Uterus (tissue), 4 donors: ENCODE data around the gene TAP1. TPM values are rescaled to one million over a fixed set of nuclear protein-coding genes. Genes with fewer than 3 reads are reported as not detected.

Experiments
- DNase-seq, 2 donors: peaks; one replicate each; pipeline ENCODE4 v3.0.0-alpha.2; 2019 to 2020
- H3K27ac ChIP-seq, 2 donors: fragments of 200-600 bp; sonication (generic); 1 replicate in 1 of 2; 2 replicates in 1 of 2; pipeline ENCODE4 v1.5.1; 2016 to 2018
- H3K27me3 ChIP-seq, 2 donors: fragments of 200-600 bp; sonication (generic); one replicate each; pipeline ENCODE4 v1.5.1; 2018 to 2019; ENCODE audit warnings: control low read depth in 1 of 2
- H3K36me3 ChIP-seq, 2 donors: fragments of 200-600 bp; sonication (generic); one replicate each; pipeline ENCODE4 v1.5.1; 2019; ENCODE audit warnings: control low read depth in 1 of 2
- H3K4me1 ChIP-seq, 2 donors: fragments of 200-600 bp; sonication (generic); one replicate each; pipeline ENCODE4 v1.5.1; 2018 to 2019; ENCODE audit warnings: control low read depth in 1 of 2
- H3K4me3 ChIP-seq, 2 donors: fragments of 200-600 bp; sonication (generic); 1 replicate in 1 of 2; 2 replicates in 1 of 2; pipeline ENCODE4 v1.5.1; 2018 to 2019; ENCODE audit warnings: mild to moderate bottlenecking in 1 of 2
- H3K9me3 ChIP-seq, 2 donors: fragments of 200-600 bp; sonication (generic); one replicate each; pipeline ENCODE4 v1.5.1; 2019; ENCODE audit warnings: control low read depth in 1 of 2
- CTCF ChIP-seq, 4 experiments: fragments of 200-600 bp in 2 of 4; fragments of 450-650 bp in 2 of 4; sonication (generic) in 2 of 4; IDR thresholded peaks; one replicate each; pipeline ENCODE4 v1.5.1; 2016 to 2019; ENCODE audit warnings: antibody characterized with exemption in 4 of 4, mild to moderate bottlenecking in 2 of 4, moderate library complexity in 1 of 4
- POLR2A ChIP-seq, 2 donors: fragments of 450-650 bp; IDR thresholded peaks; one replicate each; pipeline ENCODE4 v1.6.1; 2016; ENCODE audit warnings: antibody characterized with exemption in 2 of 2, mild to moderate bottlenecking in 1 of 2, moderate library complexity in 1 of 2
- intact Hi-C: fragments of 100-400 bp; cut with DNase I; formaldehyde crosslinking; loops from one replicate; pipeline ENCODE4 v1.15.1; 2023; ENCODE audit warnings: low total_unique reads
- total RNA-seq, 4 donors: library from RNA; depleted of rRNA in 3 of 4; stranded (reverse); fragments of >200 nt in 3 of 4; gene quantifications; one replicate each; pipeline versions ENCODE4 v1.1.0 to v1.2.4, GENCODE V29; 2014 to 2023
- donor health status: DM: yes; HTN: yes; CAD: no.

TAP1 gene
- total RNA-seq, 4 donors from 2014 or later = 18.2 to 62.2 (median 26.5) TPM

- H3K27me3 ChIP-seq = no peaks in the 10 kb centered on the region
- TF ChIP-seq POLR2A (IDR thresholded peaks at IDR 0.05) (no peak), CTCF (IDR thresholded peaks at IDR 0.05) (no peak)
- DNase-seq = no peak
- no peaks in the 10 kb centered on the region for H3K36me3 ChIP-seq
- no peak overlapping the region for H3K27ac ChIP-seq
- H3K4me3 ChIP-seq = no peak overlapping the region
- no peaks in the 10 kb centered on the region for H3K9me3 ChIP-seq
- H3K4me1 ChIP-seq = no peaks in the 10 kb centered on the region
- intact Hi-C loops = no loop called here
Observed at GRCh38 chr6:32827025-32827424, 26.5 kb downstream of the TAP1 start.

GRCh38 chr6:32825966-32826365 is 27.5 kb downstream of the TAP1 start:
- Histone ChIP-seq H3K4me3 (no peak overlapping the region), H3K4me1 (no peaks in the 10 kb centered on the region), H3K9me3 (no peaks in the 10 kb centered on the region), H3K27ac (no peak overlapping the region), H3K36me3 (no peaks in the 10 kb centered on the region), H3K27me3 (no peaks in the 10 kb centered on the region)
- no peak for TF ChIP-seq POLR2A (IDR thresholded peaks at IDR 0.05)
- TF ChIP-seq CTCF (IDR thresholded peaks at IDR 0.05) = peak; percentile 26 to 59 (median 36)
- no peak for DNase-seq
- intact Hi-C loops = no loop called here

- TF ChIP-seq POLR2A (IDR thresholded peaks at IDR 0.05) (no peak), CTCF (IDR thresholded peaks at IDR 0.05) (no peak)
- H3K36me3 ChIP-seq = no peaks in the 10 kb centered on the region
- no peak overlapping the region for H3K27ac ChIP-seq
- intact Hi-C loops = no loop called here
- no peaks in the 10 kb centered on the region for H3K27me3 ChIP-seq
- DNase-seq = no peak
- H3K4me3 ChIP-seq = no peak overlapping the region
- H3K9me3 ChIP-seq = no peaks in the 10 kb centered on the region
- no peaks in the 10 kb centered on the region for H3K4me1 ChIP-seq
Observed at GRCh38 chr6:32819729-32820128, 33.8 kb downstream of the TAP1 start.

- H3K4me3 ChIP-seq = no peak overlapping the region
- H3K9me3 ChIP-seq = no peaks in the 10 kb centered on the region
- intact Hi-C loops = no loop called here
- TF ChIP-seq POLR2A (IDR thresholded peaks at IDR 0.05) (no peak), CTCF (IDR thresholded peaks at IDR 0.05) (no peak)
- H3K27ac ChIP-seq = no peak overlapping the region
- no peak for DNase-seq
- no peaks in the 10 kb centered on the region for H3K36me3 ChIP-seq
- H3K27me3 ChIP-seq = no peaks in the 10 kb centered on the region
- no peaks in the 10 kb centered on the region for H3K4me1 ChIP-seq
Observed at GRCh38 chr6:32818867-32819266, 34.6 kb downstream of the TAP1 start.

- Histone ChIP-seq H3K36me3 (no peaks in the 10 kb centered on the region), H3K4me1 (no peaks in the 10 kb centered on the region), H3K4me3 (no peak within 1 kb of the TSS), H3K27ac (no peak within 1 kb of the TSS), H3K27me3 (no peaks in the 10 kb centered on the region), H3K9me3 (no peaks in the 10 kb centered on the region)
- intact Hi-C loops = no loop called here
- DNase-seq = no peak
- TF ChIP-seq CTCF (IDR thresholded peaks at IDR 0.05) = no peak
- no peak for TF ChIP-seq POLR2A (IDR thresholded peaks at IDR 0.05)
Observed at GRCh38 chr6:32816746-32817204, 36.7 kb downstream of the TAP1 start, which contains the start of gene HLA-DOB. Gene HLA-DOB, minus strand, starts transcription at chr6:32817002. Its CDS starts 51 bp downstream, at chr6:32816951.
